Measurements from ENCODE around the gene EIF1.

Gene EIF1

GRCh38 chr17:41738077-41738800, 49.6 kb downstream of the EIF1 start:
- peak; percentile 80 to 84 for DNase-seq

- DNase-seq: no peak
Measured at GRCh38 chr17:41738801-41739112, 50.1 kb downstream of the EIF1 start.

- DNase-seq: no peak
Measured at GRCh38 chr17:41739661-41740352, 51.1 kb downstream of the EIF1 start.

- DNase-seq: no peak
Measured at GRCh38 chr17:41740506-41740905, 51.8 kb downstream of the EIF1 start.

GRCh38 chr17:41741709-41742108, 53.0 kb downstream of the EIF1 start:
- DNase-seq: no peak

Measured in NCI-H2081 (cell line).